Liver (tissue), 9 donors: ENCODE measurements around the gene FAM120B. TPM values are rescaled to one million over a fixed set of nuclear protein-coding genes. Genes with fewer than 3 reads are reported as not detected.

ENCODE experiments used
- DNase-seq: peaks from one replicate; pipeline ENCODE4 v3.0.0-alpha.2; 2017; ENCODE audit warnings: low spot score
- H3K27ac ChIP-seq, 2 donors: one replicate each; pipeline ENCODE4 v1.7.0; 2013; ENCODE audit warnings: inconsistent platforms in 2 of 2, low read length in 2 of 2, control low read depth in 1 of 2, low read depth in 1 of 2, mild to moderate bottlenecking in 1 of 2
- H3K27me3 ChIP-seq, 4 donors: one replicate each; pipeline versions ENCODE4 v1.6.1 to v1.7.0; 2013; ENCODE audit warnings: low read length in 3 of 4, inconsistent platforms in 1 of 4, mild to moderate bottlenecking in 1 of 4, moderate library complexity in 1 of 4; ENCODE audit not compliant: control insufficient read depth in 4 of 4, insufficient read depth in 4 of 4
- H3K36me3 ChIP-seq, 4 donors: one replicate each; pipeline versions ENCODE4 v1.6.1 to v1.7.0; 2013; ENCODE audit warnings: low read length in 3 of 4, mild to moderate bottlenecking in 3 of 4, low read depth in 1 of 4, moderate library complexity in 1 of 4; ENCODE audit not compliant: control insufficient read depth in 4 of 4, insufficient read depth in 3 of 4
- H3K4me1 ChIP-seq, 4 donors: one replicate each; pipeline versions ENCODE4 v1.6.1 to v1.7.0; 2013; ENCODE audit warnings: low read length in 3 of 4, mild to moderate bottlenecking in 3 of 4, moderate library complexity in 1 of 4; ENCODE audit not compliant: control insufficient read depth in 4 of 4, insufficient read depth in 4 of 4
- H3K4me3 ChIP-seq, 3 donors: one replicate each; pipeline versions ENCODE4 v1.6.1 to v1.7.0; 2013; ENCODE audit warnings: low read length in 3 of 3, control low read depth in 1 of 3, low read depth in 1 of 3, mild to moderate bottlenecking in 1 of 3
- H3K9ac ChIP-seq, 2 donors: one replicate each; pipeline ENCODE4 v1.7.0; 2013; ENCODE audit warnings: low read length in 2 of 2, mild to moderate bottlenecking in 2 of 2, moderate library complexity in 2 of 2, control low read depth in 1 of 2, low read depth in 1 of 2
- H3K9me3 ChIP-seq, 4 donors: one replicate each; pipeline versions ENCODE4 v1.6.1 to v1.7.0; 2013; ENCODE audit warnings: low read length in 3 of 4; ENCODE audit not compliant: control insufficient read depth in 4 of 4
- ATF3 ChIP-seq: IDR thresholded peaks from 2 replicates; pipeline ENCODE4 v1.6.1; 2016; ENCODE audit warnings: antibody characterized with exemption
- CTCF ChIP-seq: fragments of 150-350 bp; IDR thresholded peaks from 2 replicates; pipeline ENCODE4 v1.5.1; 2017; ENCODE audit warnings: improper control_type of control experiment, low read depth, low read length; ENCODE audit not compliant: missing input control
- EGR1 ChIP-seq, 2 donors: IDR thresholded peaks; 2 replicates each; pipeline ENCODE4 v1.6.1; 2016 to 2018; ENCODE audit warnings: antibody characterized with exemption in 2 of 2, low read depth in 2 of 2
- FOXA1 ChIP-seq: IDR thresholded peaks from 2 replicates; pipeline ENCODE4 v1.6.1; 2016; ENCODE audit warnings: antibody characterized with exemption
- FOXA2 ChIP-seq: IDR thresholded peaks from 2 replicates; pipeline ENCODE4 v1.6.1; 2016; ENCODE audit warnings: antibody characterized with exemption
- GABPA ChIP-seq, 2 donors: IDR thresholded peaks in 1 of 2; conservative IDR thresholded peaks in 1 of 2; 2 replicates each; pipeline ENCODE4 v1.6.1; 2016; ENCODE audit warnings: antibody characterized with exemption in 2 of 2, mild to moderate bottlenecking in 1 of 2, moderate library complexity in 1 of 2
- HNF4A ChIP-seq, 2 donors: conservative IDR thresholded peaks; 2 replicates each; pipeline ENCODE4 v1.6.1; 2016; ENCODE audit warnings: antibody characterized with exemption in 2 of 2, mild to moderate bottlenecking in 2 of 2
- HNF4G ChIP-seq: IDR thresholded peaks from 2 replicates; pipeline ENCODE4 v1.6.1; 2016; ENCODE audit warnings: antibody characterized with exemption
- JUND ChIP-seq, 2 donors: IDR thresholded peaks; 2 replicates each; pipeline ENCODE4 v1.6.1; 2016; ENCODE audit warnings: antibody characterized with exemption in 2 of 2
- MAX ChIP-seq: IDR thresholded peaks from 2 replicates; pipeline ENCODE4 v1.6.1; 2016; ENCODE audit warnings: antibody characterized with exemption
- NR2F2 ChIP-seq: IDR thresholded peaks from 2 replicates; pipeline ENCODE4 v1.6.1; 2016; ENCODE audit warnings: antibody characterized with exemption
- RAD21 ChIP-seq, 2 donors: IDR thresholded peaks; 2 replicates each; pipeline ENCODE4 v1.6.1; 2016; ENCODE audit warnings: antibody characterized with exemption in 2 of 2, mild to moderate bottlenecking in 2 of 2
- REST ChIP-seq: IDR thresholded peaks from 2 replicates; pipeline ENCODE4 v1.6.1; 2016; ENCODE audit warnings: antibody characterized with exemption, mild to moderate bottlenecking
- RXRA ChIP-seq, 2 donors: IDR thresholded peaks; 2 replicates each; pipeline ENCODE4 v1.6.1; 2017 to 2018; ENCODE audit warnings: antibody characterized with exemption in 2 of 2, mild to moderate bottlenecking in 1 of 2
- SP1 ChIP-seq: IDR thresholded peaks from 2 replicates; pipeline ENCODE4 v1.6.1; 2018; ENCODE audit warnings: antibody characterized with exemption, mild to moderate bottlenecking
- TAF1 ChIP-seq: conservative IDR thresholded peaks from 2 replicates; pipeline ENCODE4 v1.6.1; 2016; ENCODE audit warnings: antibody characterized with exemption, mild to moderate bottlenecking
- YY1 ChIP-seq: IDR thresholded peaks from 2 replicates; pipeline ENCODE4 v1.6.1; 2016; ENCODE audit warnings: antibody characterized with exemption, mild to moderate bottlenecking
- ZBTB33 ChIP-seq: IDR thresholded peaks from 2 replicates; pipeline ENCODE4 v1.6.1; 2016; ENCODE audit warnings: antibody characterized with exemption
- WGBS: extraction: QIAGEN DNeasy Blood & Tissue Kit; methylation state at CpG from one replicate; pipeline ENCODE4 v1.1.7; 2013; 5-methylcytosine and 5-hydroxymethylcytosine counted together
- polyA plus RNA-seq, 2 donors: library from polyadenylated mRNA; stranded (reverse) in 1 of 2; unstranded in 1 of 2; fragments of 200-250 nt in 1 of 2; fragments of >200 nt in 1 of 2; fragmentation: Nextera tagmentation in 1 of 2; extraction: Ambion mirVana in 1 of 2; gene quantifications; one replicate each; pipeline versions ENCODE4 v1.2.1 to v1.2.3, GENCODE V29; 2013 to 2015
- total RNA-seq, 2 donors: library from RNA; depleted of rRNA; stranded (reverse); fragments of >200 nt; gene quantifications; one replicate each; pipeline ENCODE4 v1.2.3, GENCODE V29; 2014
- donor health status: healthy.
- donor health status: healthy.
- donor health status: healthy.
- donor health status: healthy.
- donor health status: healthy.

The FAM120B gene
- total and polyA plus RNA-seq, 4 donors: 6.0 to 11.1 (median 9.1) TPM

- Histone ChIP-seq H3K4me3 (no peak overlapping the region), H3K9ac (peak overlapping the region in 1 of 2 donors; percentile 33), H3K4me1 (peaks cover 0 to 10% (median 6%) of the 10 kb centered on the region in 4 donors), H3K36me3 (no peaks in the 10 kb centered on the region), H3K27ac (peak overlapping the region; percentile 49 to 58), H3K9me3 (no peaks in the 10 kb centered on the region), H3K27me3 (no peaks in the 10 kb centered on the region)
- no peak for TF ChIP-seq GABPA (IDR thresholded peaks at IDR 0.05 in 1 of 2, conservative IDR thresholded peaks at IDR 0.05 in 1 of 2)
- no peak for TF ChIP-seq HNF4G
- peak; percentile 6 for TF ChIP-seq CTCF
- TF ChIP-seq RAD21 (IDR thresholded peaks at IDR 0.05): peak; percentile 31 to 45
- peak; percentile 64 to 84 for TF ChIP-seq HNF4A (conservative IDR thresholded peaks at IDR 0.05)
- TF ChIP-seq FOXA1: peak; percentile 52
- no peak for TF ChIP-seq NR2F2
- TF ChIP-seq TAF1: no peak
- peak; percentile 65 for TF ChIP-seq MAX
- TF ChIP-seq SP1: peak; percentile 13
- no peak for TF ChIP-seq ZBTB33
- TF ChIP-seq YY1: peak; percentile 53
- TF ChIP-seq REST: no peak
- peak; percentile 24 to 84 for TF ChIP-seq RXRA (IDR thresholded peaks at IDR 0.05)
- peak in 1 of 2 donors; percentile 41 for TF ChIP-seq JUND (IDR thresholded peaks at IDR 0.05)
- TF ChIP-seq FOXA2: peak; percentile 77
- no peak for TF ChIP-seq EGR1 (IDR thresholded peaks at IDR 0.05; ENCODE audit: low read depth in 2 of 2)
- no peak for TF ChIP-seq ATF3
- DNase-seq: peak; percentile 48
- 38% methylated on average over 22 of the region's 22 CpGs for WGBS
These were observed 40.9 kb upstream of the FAM120B start for GRCh38 chr6:170265655-170266054.
